Uterus (tissue), 2 donors: ENCODE measurements around the gene NGF.

Experiments used
- POLR2A ChIP-seq, 2 donors: fragments of 450-650 bp; IDR thresholded peaks; one replicate each; pipeline ENCODE4 v1.6.1; 2016; ENCODE audit warnings: antibody characterized with exemption in 2 of 2, mild to moderate bottlenecking in 1 of 2, moderate library complexity in 1 of 2
- TF ChIP-seq, protein P1 (sequence below), 4 experiments: fragments of 200-600 bp in 2 of 4; fragments of 450-650 bp in 2 of 4; sonication (generic) in 2 of 4; IDR thresholded peaks; one replicate each; pipeline ENCODE4 v1.5.1; 2016 to 2019; ENCODE audit warnings: antibody characterized with exemption in 4 of 4, mild to moderate bottlenecking in 2 of 4, moderate library complexity in 1 of 4

DNA sequence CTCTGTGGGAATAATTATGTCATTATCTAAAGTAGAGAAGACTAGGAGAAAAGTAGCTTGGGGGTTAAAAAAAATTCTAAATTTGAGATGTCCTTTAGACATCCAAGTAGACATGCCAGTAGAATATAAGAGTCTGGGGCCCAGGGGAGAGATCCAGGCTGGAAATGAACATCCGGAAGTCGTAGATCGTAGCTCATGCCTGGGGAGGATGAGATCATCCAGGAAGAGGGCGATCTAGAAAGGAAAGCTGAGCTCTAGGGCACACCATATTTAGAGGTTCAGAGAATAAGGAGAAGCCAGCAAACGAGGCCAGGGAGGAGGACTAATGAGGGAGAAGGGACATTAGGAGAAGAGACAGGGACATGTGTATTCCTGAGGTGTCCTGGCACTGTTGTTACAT lies 12.2 kb downstream of the NGF start:
- TF ChIP-seq, protein P1, sequence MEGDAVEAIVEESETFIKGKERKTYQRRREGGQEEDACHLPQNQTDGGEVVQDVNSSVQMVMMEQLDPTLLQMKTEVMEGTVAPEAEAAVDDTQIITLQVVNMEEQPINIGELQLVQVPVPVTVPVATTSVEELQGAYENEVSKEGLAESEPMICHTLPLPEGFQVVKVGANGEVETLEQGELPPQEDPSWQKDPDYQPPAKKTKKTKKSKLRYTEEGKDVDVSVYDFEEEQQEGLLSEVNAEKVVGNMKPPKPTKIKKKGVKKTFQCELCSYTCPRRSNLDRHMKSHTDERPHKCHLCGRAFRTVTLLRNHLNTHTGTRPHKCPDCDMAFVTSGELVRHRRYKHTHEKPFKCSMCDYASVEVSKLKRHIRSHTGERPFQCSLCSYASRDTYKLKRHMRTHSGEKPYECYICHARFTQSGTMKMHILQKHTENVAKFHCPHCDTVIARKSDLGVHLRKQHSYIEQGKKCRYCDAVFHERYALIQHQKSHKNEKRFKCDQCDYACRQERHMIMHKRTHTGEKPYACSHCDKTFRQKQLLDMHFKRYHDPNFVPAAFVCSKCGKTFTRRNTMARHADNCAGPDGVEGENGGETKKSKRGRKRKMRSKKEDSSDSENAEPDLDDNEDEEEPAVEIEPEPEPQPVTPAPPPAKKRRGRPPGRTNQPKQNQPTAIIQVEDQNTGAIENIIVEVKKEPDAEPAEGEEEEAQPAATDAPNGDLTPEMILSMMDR (IDR thresholded peaks at IDR 0.05) = no peak
- TF ChIP-seq POLR2A (IDR thresholded peaks at IDR 0.05) = no peak
